Tibial artery (tissue), 4 donors: Measurements from ENCODE around the gene CCIN.

Experiments used
- DNase-seq, 2 donors: peaks; one replicate each; pipeline ENCODE4 v3.0.0-alpha.2; 2019
- H3K27ac ChIP-seq, 2 donors: fragments of 200-600 bp; sonication (generic) in 1 of 2; 1 replicate in 1 of 2; 2 replicates in 1 of 2; pipeline ENCODE4 v1.5.1; 2018 to 2019; ENCODE audit warnings: mild to moderate bottlenecking in 1 of 2
- H3K27me3 ChIP-seq, 2 donors: fragments of 200-600 bp; sonication (generic) in 1 of 2; one replicate each; pipeline versions ENCODE4 v1.5.1 to v1.6.0; 2016 to 2019
- H3K36me3 ChIP-seq, 3 donors: fragments of 200-600 bp; sonication (generic) in 2 of 3; one replicate each; pipeline ENCODE4 v1.5.1; 2016 to 2019; ENCODE audit warnings: mild to moderate bottlenecking in 2 of 3
- H3K4me1 ChIP-seq, 4 donors: fragments of 200-600 bp; sonication (generic) in 2 of 4; 1 replicate in 3 of 4; 2 replicates in 1 of 4; pipeline ENCODE4 v1.5.1; 2016 to 2019
- H3K4me3 ChIP-seq, 2 donors: fragments of 200-600 bp; sonication (generic) in 1 of 2; 1 replicate in 1 of 2; 2 replicates in 1 of 2; pipeline ENCODE4 v1.5.1; 2018 to 2019; ENCODE audit warnings: mild to moderate bottlenecking in 2 of 2
- H3K9me3 ChIP-seq, 3 donors: fragments of 200-600 bp; sonication (generic) in 1 of 3; one replicate each; pipeline ENCODE4 v1.5.1; 2016 to 2019
- intact Hi-C: fragments of 100-400 bp; cut with DNase I; formaldehyde crosslinking; loops from one replicate; pipeline ENCODE4 v1.15.0; 2023; ENCODE audit warnings: low total_unique reads
- TF ChIP-seq, protein P1 (sequence below), 2 experiments: fragments of 200-600 bp in 1 of 2; fragments of 450-650 bp in 1 of 2; IDR thresholded peaks; one replicate each; pipeline ENCODE4 v1.5.1; 2017 to 2019; ENCODE audit warnings: antibody characterized with exemption in 2 of 2, mild to moderate bottlenecking in 1 of 2, moderate library complexity in 1 of 2

The CCIN gene

DNA sequence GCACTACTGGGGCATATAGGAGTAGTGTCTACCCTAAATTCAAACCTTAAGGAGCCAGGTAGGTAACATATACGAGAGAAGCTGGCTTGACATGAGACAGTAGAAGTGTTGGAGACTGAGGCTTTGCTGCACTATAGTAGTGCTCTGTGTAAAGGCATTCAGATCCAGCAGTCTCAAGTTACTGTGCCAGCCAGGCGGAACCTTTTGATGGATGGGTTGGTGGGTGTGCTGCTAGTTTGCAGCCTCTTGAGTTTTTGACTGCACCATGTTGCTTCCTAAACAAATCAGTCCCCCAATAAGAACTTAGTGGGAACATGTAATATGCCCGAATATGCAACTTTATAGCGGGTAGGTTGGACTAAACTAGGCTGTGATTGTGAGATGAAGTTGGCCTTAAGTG is 23.0 kb downstream of the CCIN start:
- H3K4me3 ChIP-seq = peak overlapping the region; percentile 92 to 93
- no peak overlapping the region for H3K27ac ChIP-seq
- TF ChIP-seq, protein P1, sequence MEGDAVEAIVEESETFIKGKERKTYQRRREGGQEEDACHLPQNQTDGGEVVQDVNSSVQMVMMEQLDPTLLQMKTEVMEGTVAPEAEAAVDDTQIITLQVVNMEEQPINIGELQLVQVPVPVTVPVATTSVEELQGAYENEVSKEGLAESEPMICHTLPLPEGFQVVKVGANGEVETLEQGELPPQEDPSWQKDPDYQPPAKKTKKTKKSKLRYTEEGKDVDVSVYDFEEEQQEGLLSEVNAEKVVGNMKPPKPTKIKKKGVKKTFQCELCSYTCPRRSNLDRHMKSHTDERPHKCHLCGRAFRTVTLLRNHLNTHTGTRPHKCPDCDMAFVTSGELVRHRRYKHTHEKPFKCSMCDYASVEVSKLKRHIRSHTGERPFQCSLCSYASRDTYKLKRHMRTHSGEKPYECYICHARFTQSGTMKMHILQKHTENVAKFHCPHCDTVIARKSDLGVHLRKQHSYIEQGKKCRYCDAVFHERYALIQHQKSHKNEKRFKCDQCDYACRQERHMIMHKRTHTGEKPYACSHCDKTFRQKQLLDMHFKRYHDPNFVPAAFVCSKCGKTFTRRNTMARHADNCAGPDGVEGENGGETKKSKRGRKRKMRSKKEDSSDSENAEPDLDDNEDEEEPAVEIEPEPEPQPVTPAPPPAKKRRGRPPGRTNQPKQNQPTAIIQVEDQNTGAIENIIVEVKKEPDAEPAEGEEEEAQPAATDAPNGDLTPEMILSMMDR (IDR thresholded peaks at IDR 0.05) = no peak
- DNase-seq = no peak
- intact Hi-C loops = no loop called here
- H3K9me3 ChIP-seq = no peaks in the 10 kb centered on the region
- peaks cover 0 to 42% (median 30%) of the 10 kb centered on the region in 4 donors for H3K4me1 ChIP-seq
- H3K36me3 ChIP-seq = peaks cover 0 to under 1% (median 0%) of the 10 kb centered on the region in 3 donors
- H3K27me3 ChIP-seq = no peaks in the 10 kb centered on the region

DNA sequence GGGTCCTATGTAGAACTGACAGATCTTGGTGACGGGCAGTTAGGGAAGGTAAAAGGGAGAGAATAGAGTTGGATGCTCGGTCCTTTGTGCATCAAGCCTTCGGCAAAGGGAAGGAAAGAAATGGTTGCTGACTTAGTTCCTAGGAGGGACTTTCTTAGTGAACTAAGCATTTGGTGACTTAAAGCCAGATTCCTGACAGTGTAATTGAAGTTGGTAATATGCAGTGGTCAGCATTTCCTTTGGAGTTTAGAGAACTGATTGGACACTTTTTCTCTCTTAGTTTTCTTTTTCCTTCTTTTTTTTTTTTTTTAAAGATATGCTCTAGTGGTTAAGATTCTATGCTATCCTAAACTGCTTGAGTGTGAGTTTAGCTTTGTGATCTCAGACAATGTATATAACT is 23.8 kb downstream of the CCIN start:
- intact Hi-C loops = no loop called here
- Histone ChIP-seq H3K27ac (no peak overlapping the region), H3K4me1 (peaks cover 0 to 42% (median 30%) of the 10 kb centered on the region in 4 donors), H3K4me3 (peak overlapping the region in 1 of 2 donors; percentile 92), H3K36me3 (peaks cover 0 to 7% (median 2%) of the 10 kb centered on the region in 3 donors), H3K9me3 (no peaks in the 10 kb centered on the region), H3K27me3 (no peaks in the 10 kb centered on the region)
- TF ChIP-seq, protein P1 (IDR thresholded peaks at IDR 0.05) = no peak
- DNase-seq = no peak

DNA sequence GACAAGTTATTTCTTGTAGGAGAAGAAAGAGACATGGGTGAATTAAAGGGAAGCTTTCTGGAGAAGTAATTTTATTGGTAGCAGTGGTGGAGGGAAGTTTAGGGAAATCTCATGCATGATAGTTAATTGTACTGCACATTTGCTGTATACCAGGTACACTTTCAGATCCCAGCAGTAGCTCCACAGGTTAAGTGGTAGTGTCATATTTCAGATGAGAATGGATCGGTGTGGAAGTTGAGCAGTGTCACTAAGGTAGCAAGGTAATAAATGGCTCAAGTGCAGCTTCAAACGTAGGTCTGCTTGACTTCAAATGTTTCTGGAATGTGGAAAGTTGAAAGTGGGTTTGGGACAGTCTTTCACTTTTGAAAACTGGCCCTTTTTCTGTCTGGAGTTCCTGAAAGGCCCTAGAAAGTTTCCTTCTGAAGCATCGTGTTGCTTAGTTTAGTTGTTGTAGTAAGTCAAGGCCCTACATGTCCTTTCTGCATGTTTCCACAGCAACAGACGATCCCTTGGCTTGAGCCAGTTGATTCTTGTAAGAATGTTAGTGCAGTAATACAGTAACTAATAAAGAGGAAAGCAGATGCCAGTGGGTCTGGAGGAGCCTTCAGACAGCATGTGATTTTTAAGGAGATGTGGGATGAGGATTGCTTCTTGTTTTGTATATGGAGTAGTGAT is 25.3 kb downstream of the CCIN start:
- TF ChIP-seq, protein P1 (IDR thresholded peaks at IDR 0.05) = no peak
- Histone ChIP-seq H3K4me3 (no peak overlapping the region), H3K27ac (peak overlapping the region in 1 of 2 donors; percentile 3), H3K9me3 (no peaks in the 10 kb centered on the region), H3K4me1 (peaks cover 0 to 42% (median 30%) of the 10 kb centered on the region in 4 donors), H3K27me3 (no peaks in the 10 kb centered on the region), H3K36me3 (peaks cover 8 to 21% (median 10%) of the 10 kb centered on the region in 3 donors)
- no peak for DNase-seq
- intact Hi-C loops = no loop called here

GRCh38 chr9:36204906-36205547 is 35.8 kb downstream of the CCIN start:
- intact Hi-C loops = no loop called here
- DNase-seq = no peak

DNA sequence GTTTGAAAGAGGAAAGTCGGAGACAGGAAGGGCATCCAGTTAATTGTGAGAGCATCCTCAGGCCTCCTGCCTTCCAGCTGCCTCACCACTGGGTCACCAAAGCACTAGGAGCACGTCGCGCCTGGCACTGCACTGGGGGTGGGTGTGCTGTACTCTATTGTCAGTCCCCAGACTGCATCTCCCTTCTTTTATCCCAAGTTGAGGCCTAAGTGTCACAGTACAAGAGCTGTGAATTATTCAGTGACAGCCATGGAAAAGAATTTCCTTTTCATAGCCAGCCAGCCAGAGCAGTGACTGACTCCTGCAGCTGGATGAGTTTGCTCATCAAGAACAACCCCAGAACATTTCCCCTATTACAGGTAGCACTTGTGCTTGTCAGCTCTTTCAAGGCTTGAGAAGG is 37.8 kb downstream of the CCIN start:
- Histone ChIP-seq H3K4me1 (peaks cover 0 to 45% (median 31%) of the 10 kb centered on the region in 4 donors), H3K4me3 (no peak overlapping the region), H3K27me3 (no peaks in the 10 kb centered on the region), H3K36me3 (peaks cover 51 to 99% (median 95%) of the 10 kb centered on the region in 3 donors), H3K9me3 (no peaks in the 10 kb centered on the region), H3K27ac (peak overlapping the region; percentile 47 to 52)
- TF ChIP-seq, protein P1 (IDR thresholded peaks at IDR 0.05) = no peak
- intact Hi-C loops = no loop called here
- no peak for DNase-seq

More at GRCh38 chr9:36204906-36205547, 35.8 kb downstream of the CCIN start:
- no peaks in the 10 kb centered on the region for H3K27me3 ChIP-seq
- H3K27ac ChIP-seq = no peak overlapping the region
- peaks cover 0 to 36% (median 20%) of the 10 kb centered on the region in 4 donors for H3K4me1 ChIP-seq
- no peak overlapping the region for H3K4me3 ChIP-seq
- H3K36me3 ChIP-seq = peaks cover 64 to 100% (median 96%) of the 10 kb centered on the region in 3 donors
- H3K9me3 ChIP-seq = no peaks in the 10 kb centered on the region
- TF ChIP-seq, protein P1 (IDR thresholded peaks at IDR 0.05) = no peak
